ENCODE measurements around the gene ARAP2. TPM values are rescaled to one million over a fixed set of nuclear protein-coding genes. Genes with fewer than 3 reads are reported as not detected.

Gene ARAP2
- total RNA-seq, 1 donor from 2014 or later = 9.2 TPM

GRCh38 chr4:36140421-36140820 is 103.9 kb downstream of the ARAP2 start:
- TF ChIP-seq CTCF (IDR thresholded peaks at IDR 0.05; ENCODE audit: unreplicated experiment) = no peak

GRCh38 chr4:36138220-36138619 is 106.1 kb downstream of the ARAP2 start:
- no peaks in the 10 kb centered on the region for H3K36me3 Mint-ChIP-seq (ENCODE audit: insufficient read depth)
- no peak for DNase-seq (ENCODE audit: low spot score, unreplicated experiment)
- peaks cover 6% of the 10 kb centered on the region for H3K4me1 Mint-ChIP-seq (ENCODE audit: low read depth)
- no peaks in the 10 kb centered on the region for H3K9me3 Mint-ChIP-seq (ENCODE audit: low read depth)
- no peak overlapping the region for H3K4me3 Mint-ChIP-seq (ENCODE audit: low read depth)
- H3K27ac Mint-ChIP-seq = no peak overlapping the region
- no peak for TF ChIP-seq CTCF (IDR thresholded peaks at IDR 0.05; ENCODE audit: unreplicated experiment)
- H3K27me3 Mint-ChIP-seq = no peaks in the 10 kb centered on the region

More at GRCh38 chr4:36140421-36140820, 103.9 kb downstream of the ARAP2 start:
- DNase-seq (ENCODE audit: low spot score, unreplicated experiment) = no peak
- Mint-ChIP-seq H3K4me3 (ENCODE audit: low read depth) (no peak overlapping the region), H3K9me3 (ENCODE audit: low read depth) (no peaks in the 10 kb centered on the region), H3K27me3 (no peaks in the 10 kb centered on the region), H3K27ac (no peak overlapping the region), H3K36me3 (ENCODE audit: insufficient read depth) (no peaks in the 10 kb centered on the region), H3K4me1 (ENCODE audit: low read depth) (peaks cover 6% of the 10 kb centered on the region)

- no peaks in the 10 kb centered on the region for H3K36me3 Mint-ChIP-seq (ENCODE audit: insufficient read depth)
- H3K9me3 Mint-ChIP-seq (ENCODE audit: low read depth) = no peaks in the 10 kb centered on the region
- no peak overlapping the region for H3K27ac Mint-ChIP-seq
- no peak for DNase-seq (ENCODE audit: low spot score, unreplicated experiment)
- no peaks in the 10 kb centered on the region for H3K27me3 Mint-ChIP-seq
- no peak for TF ChIP-seq CTCF (IDR thresholded peaks at IDR 0.05; ENCODE audit: unreplicated experiment)
- H3K4me1 Mint-ChIP-seq (ENCODE audit: low read depth) = peaks cover 6% of the 10 kb centered on the region
- no peak overlapping the region for H3K4me3 Mint-ChIP-seq (ENCODE audit: low read depth)
Observed at GRCh38 chr4:36137336-36137735, 107.0 kb downstream of the ARAP2 start.

- Mint-ChIP-seq H3K4me1 (ENCODE audit: low read depth) (no peaks in the 10 kb centered on the region), H3K9me3 (ENCODE audit: low read depth) (no peaks in the 10 kb centered on the region)
Observed at GRCh38 chr4:36133658-36134057, 110.7 kb downstream of the ARAP2 start.

GRCh38 chr4:36133086-36133485 is 111.2 kb downstream of the ARAP2 start:
- no peak for DNase-seq (ENCODE audit: low spot score, unreplicated experiment)
- H3K27me3 Mint-ChIP-seq = no peaks in the 10 kb centered on the region
- TF ChIP-seq CTCF (IDR thresholded peaks at IDR 0.05; ENCODE audit: unreplicated experiment) = no peak
- no peaks in the 10 kb centered on the region for H3K36me3 Mint-ChIP-seq (ENCODE audit: insufficient read depth)
- no peaks in the 10 kb centered on the region for H3K4me1 Mint-ChIP-seq (ENCODE audit: low read depth)
- H3K4me3 Mint-ChIP-seq (ENCODE audit: low read depth) = no peak overlapping the region
- no peak overlapping the region for H3K27ac Mint-ChIP-seq
- H3K9me3 Mint-ChIP-seq (ENCODE audit: low read depth) = no peaks in the 10 kb centered on the region

More at GRCh38 chr4:36133658-36134057, 110.7 kb downstream of the ARAP2 start:
- Mint-ChIP-seq H3K27ac (no peak overlapping the region), H3K27me3 (no peaks in the 10 kb centered on the region), H3K4me3 (ENCODE audit: low read depth) (no peak overlapping the region), H3K36me3 (ENCODE audit: insufficient read depth) (no peaks in the 10 kb centered on the region)
- no peak for DNase-seq (ENCODE audit: low spot score, unreplicated experiment)
- TF ChIP-seq CTCF (IDR thresholded peaks at IDR 0.05; ENCODE audit: unreplicated experiment) = no peak

All from progenitor cell of endocrine pancreas (in vitro differentiated cells).